A673 (cell line): ENCODE measurements around the gene DROSHA. TPM values are rescaled to one million over a fixed set of nuclear protein-coding genes. Genes with fewer than 3 reads are reported as not detected.

ENCODE experiments used
- BruUV-seq: library from RNA; stranded (reverse); fragments of 400-500 nt; replicated peaks from 2 replicates; lab custom pipeline; 2021; lab: Mats Ljungman, UMichigan
- CTCF ChIA-PET: fragments of 300-600 bp; sonication (Branson Sonifier 250); formaldehyde crosslinking; loops from one replicate; lab custom pipeline; 2022; ENCODE audit warnings: antibody characterized with exemption; lab: Charles Lee
- POLR2A ChIA-PET: fragments of 300-600 bp; sonication (Branson Sonifier 250); formaldehyde crosslinking; loops from one replicate; lab custom pipeline; 2022; ENCODE audit warnings: antibody characterized with exemption; ENCODE audit not compliant: low non-redundant PET; lab: Charles Lee
- DNase-seq: peaks from one replicate; pipeline ENCODE4 v3.0.0-alpha.2; 2015; ENCODE audit warnings: low spot score
- H3K27ac ChIP-seq: fragments of 200-600 bp; sonication (generic); 2 replicates; pipeline ENCODE4 v1.5.1; 2016; ENCODE audit warnings: mixed run types, low read depth, mild to moderate bottlenecking, mixed read lengths, antibody characterized with exemption, low read length; ENCODE audit not compliant: poor library complexity, severe bottlenecking
- H3K27me3 ChIP-seq: fragments of 200-600 bp; sonication (generic); replicated peaks from 2 replicates; pipeline ENCODE4 v1.6.1; 2017; ENCODE audit warnings: mixed run types, low read depth, mild to moderate bottlenecking, mixed read lengths, antibody characterized with exemption, low read length; ENCODE audit not compliant: insufficient read depth, poor library complexity
- H3K36me3 ChIP-seq: fragments of 200-600 bp; sonication (generic); 2 replicates; pipeline ENCODE4 v1.6.1; 2016; ENCODE audit warnings: mixed run types, mild to moderate bottlenecking, mixed read lengths, antibody characterized with exemption, low read length; ENCODE audit not compliant: insufficient read depth, poor library complexity, severe bottlenecking
- H3K4me1 ChIP-seq: fragments of 200-600 bp; sonication (generic); 2 replicates; pipeline ENCODE4 v1.6.1; 2017; ENCODE audit warnings: mixed run types, mild to moderate bottlenecking, mixed read lengths, antibody characterized with exemption, low read length; ENCODE audit not compliant: insufficient read depth, poor library complexity, severe bottlenecking
- H3K4me3 ChIP-seq: fragments of 200-600 bp; sonication (generic); 2 replicates; pipeline ENCODE4 v1.5.1; 2016; ENCODE audit warnings: low read depth, mixed run types, mild to moderate bottlenecking, mixed read lengths, low read length; ENCODE audit not compliant: poor library complexity, severe bottlenecking
- H3K9me3 ChIP-seq: fragments of 200-600 bp; sonication (generic); 2 replicates; pipeline ENCODE4 v1.6.1; 2016; ENCODE audit warnings: mixed run types, low read depth, mild to moderate bottlenecking, mixed read lengths, antibody characterized with exemption, low read length; ENCODE audit not compliant: poor library complexity, severe bottlenecking
- CTCF ChIP-seq: fragments of 300-800, 200-600 bp; sonication (generic); conservative IDR thresholded peaks from 2 replicates; pipeline ENCODE4 v1.5.1; 2017; ENCODE audit warnings: low read depth, mild to moderate bottlenecking, antibody characterized with exemption, low read length, moderate library complexity, mixed read lengths
- EZH2 ChIP-seq: fragments of 200-600 bp; sonication (generic); IDR thresholded peaks from 2 replicates; pipeline ENCODE4 v1.6.1; 2017; ENCODE audit warnings: borderline replicate concordance, low read depth, mild to moderate bottlenecking, mixed read lengths, antibody characterized with exemption, low read length; ENCODE audit not compliant: poor library complexity, severe bottlenecking
- intact Hi-C: fragments of 100-400 bp; cut with micrococcal nuclease; formaldehyde crosslinking; loops from one replicate; pipeline ENCODE4 v1.10.0; 2022; ENCODE audit not compliant: unreplicated experiment
- total RNA-seq: library from RNA; stranded (reverse); gene quantifications from 2 replicates; pipeline ENCODE4 v1.2.3, GENCODE V29; 2021

The DROSHA gene
- total RNA-seq, 1 experiment from 2014 or later: 143 TPM

DNA sequence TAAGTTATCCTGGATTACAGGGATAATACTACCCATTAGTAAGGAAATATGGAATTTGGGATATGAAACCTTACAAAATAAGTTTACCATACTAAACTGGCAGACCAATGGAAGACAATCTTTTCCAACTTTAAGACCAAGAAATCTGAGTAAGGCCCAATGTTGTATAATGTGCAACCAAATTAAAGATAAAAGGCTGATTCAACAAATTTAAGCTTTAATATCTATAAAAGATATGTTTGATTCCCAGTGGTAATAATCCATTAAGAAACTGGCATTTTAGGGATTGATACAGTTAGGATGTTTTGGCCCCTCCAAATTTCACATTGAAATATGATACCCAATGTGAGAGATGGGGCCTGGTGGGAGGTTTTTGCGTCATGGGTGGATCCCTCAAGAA is 66.6 kb downstream of the DROSHA start:
- POLR2A ChIA-PET: no interaction called here
- H3K36me3 ChIP-seq: peaks cover 73% of the 10 kb centered on the region
- CTCF ChIA-PET: no interaction called here
- H3K4me3 ChIP-seq: no peak overlapping the region
- H3K27ac ChIP-seq: no peak overlapping the region
- no peaks in the 10 kb centered on the region for H3K27me3 ChIP-seq
- peaks cover 15% of the 10 kb centered on the region for H3K4me1 ChIP-seq
- peaks cover 8% of the 10 kb centered on the region for H3K9me3 ChIP-seq
- DNase-seq: no peak
- intact Hi-C loops: loop anchor here (5.0 kb wide), 1 partner anchor 53 kb away; no protein-coding TSS in a partner anchor
- TF ChIP-seq EZH2 (no peak), CTCF (no peak)
- no TSS peak for BruUV-seq

DNA sequence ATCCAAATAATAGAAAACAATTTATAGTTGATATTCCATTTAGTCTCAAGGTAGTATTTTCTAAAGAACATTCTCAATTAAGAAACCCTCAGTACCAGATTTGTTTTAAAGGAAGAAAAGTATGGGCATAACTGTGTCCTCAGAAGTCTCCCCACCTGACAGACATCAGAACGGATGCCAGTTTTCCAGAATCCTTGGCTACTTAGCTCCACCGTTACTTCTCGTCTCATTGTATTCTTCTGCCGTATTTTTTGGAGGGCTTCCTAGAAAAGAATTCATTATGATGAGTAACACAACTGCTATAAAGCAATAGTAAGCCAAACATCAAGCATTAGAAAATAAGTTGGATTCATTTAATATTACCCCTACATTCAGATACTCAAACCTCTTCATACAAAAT is 67.8 kb downstream of the DROSHA start:
- H3K4me1 ChIP-seq: peaks cover 8% of the 10 kb centered on the region
- peaks cover 8% of the 10 kb centered on the region for H3K9me3 ChIP-seq
- ChIA-PET POLR2A (no interaction called here), CTCF (no interaction called here)
- peaks cover 84% of the 10 kb centered on the region for H3K36me3 ChIP-seq
- BruUV-seq: no TSS peak
- no peak overlapping the region for H3K4me3 ChIP-seq
- TF ChIP-seq CTCF (no peak), EZH2 (no peak)
- intact Hi-C loops: no loop called here
- H3K27ac ChIP-seq: no peak overlapping the region
- no peak for DNase-seq
- H3K27me3 ChIP-seq: no peaks in the 10 kb centered on the region

GRCh38 chr5:31463351-31463750 is 68.5 kb downstream of the DROSHA start:
- TF ChIP-seq CTCF (no peak), EZH2 (no peak)
- Histone ChIP-seq H3K9me3 (peaks cover 8% of the 10 kb centered on the region), H3K27me3 (no peaks in the 10 kb centered on the region), H3K36me3 (peaks cover 90% of the 10 kb centered on the region), H3K4me3 (no peak overlapping the region), H3K27ac (no peak overlapping the region), H3K4me1 (peaks cover under 1% of the 10 kb centered on the region)
- BruUV-seq: no TSS peak
- POLR2A ChIA-PET: no interaction called here
- CTCF ChIA-PET: no interaction called here
- intact Hi-C loops: no loop called here
- DNase-seq: no peak
